ENCODE measurements around the gene CACNA2D3. TPM values are rescaled to one million over a fixed set of nuclear protein-coding genes. Genes with fewer than 3 reads are reported as not detected.
A peak's percentile ranks its signal among the peaks of the same experiment; 100 is the strongest.

The CACNA2D3 gene
- total RNA-seq, 4 donors from 2014 or later, result 0.27 to 1.5 (median 0.79) TPM

DNA sequence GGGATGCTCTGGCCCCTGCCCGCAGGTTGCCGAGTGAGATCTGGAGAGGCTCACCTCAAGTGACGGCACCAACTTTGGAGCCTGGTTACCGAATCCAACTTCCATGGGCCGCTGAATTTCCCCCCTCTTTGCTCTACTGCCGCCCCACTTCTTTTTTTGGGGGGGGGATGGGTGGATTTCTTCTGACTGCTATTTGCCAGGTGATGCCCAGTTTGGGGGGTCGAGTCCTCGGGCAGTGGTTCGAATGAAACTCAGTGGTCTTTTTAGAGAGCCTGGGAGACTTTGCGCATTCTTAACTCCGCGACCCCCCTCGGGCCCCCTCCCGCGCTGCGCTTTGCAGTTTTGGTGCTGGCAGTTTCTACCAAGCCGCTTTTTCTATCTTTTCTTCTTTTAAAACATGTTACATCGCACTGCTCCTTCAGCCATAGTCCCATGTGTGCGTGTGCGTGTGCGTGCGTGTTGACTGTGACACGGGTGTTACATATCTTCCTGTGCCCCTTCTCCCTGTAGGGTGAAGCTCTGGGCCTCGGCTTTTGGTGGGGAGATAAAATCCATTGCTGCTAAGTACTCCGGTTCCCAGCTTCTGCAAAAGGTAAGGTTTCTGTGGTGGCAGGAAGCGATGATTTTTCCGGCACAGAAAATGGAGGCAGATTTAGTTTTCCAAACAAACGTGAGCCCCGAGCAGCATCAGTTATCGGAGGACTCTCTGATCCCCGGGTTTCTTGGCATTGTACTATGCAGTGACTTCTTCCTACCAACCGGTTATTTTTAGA lies 837 bp downstream of the CACNA2D3 start:
- peak overlapping the region; percentile 12 for H3K4me3 ChIP-seq (ENCODE audit: low read depth, poor library complexity, severe bottlenecking)
- intact Hi-C loops (cut with DNase I; ENCODE audit: low total_unique reads), result no loop called here
- TF ChIP-seq POLR2A (IDR thresholded peaks at IDR 0.05), result no peak
- TF ChIP-seq, protein P1, sequence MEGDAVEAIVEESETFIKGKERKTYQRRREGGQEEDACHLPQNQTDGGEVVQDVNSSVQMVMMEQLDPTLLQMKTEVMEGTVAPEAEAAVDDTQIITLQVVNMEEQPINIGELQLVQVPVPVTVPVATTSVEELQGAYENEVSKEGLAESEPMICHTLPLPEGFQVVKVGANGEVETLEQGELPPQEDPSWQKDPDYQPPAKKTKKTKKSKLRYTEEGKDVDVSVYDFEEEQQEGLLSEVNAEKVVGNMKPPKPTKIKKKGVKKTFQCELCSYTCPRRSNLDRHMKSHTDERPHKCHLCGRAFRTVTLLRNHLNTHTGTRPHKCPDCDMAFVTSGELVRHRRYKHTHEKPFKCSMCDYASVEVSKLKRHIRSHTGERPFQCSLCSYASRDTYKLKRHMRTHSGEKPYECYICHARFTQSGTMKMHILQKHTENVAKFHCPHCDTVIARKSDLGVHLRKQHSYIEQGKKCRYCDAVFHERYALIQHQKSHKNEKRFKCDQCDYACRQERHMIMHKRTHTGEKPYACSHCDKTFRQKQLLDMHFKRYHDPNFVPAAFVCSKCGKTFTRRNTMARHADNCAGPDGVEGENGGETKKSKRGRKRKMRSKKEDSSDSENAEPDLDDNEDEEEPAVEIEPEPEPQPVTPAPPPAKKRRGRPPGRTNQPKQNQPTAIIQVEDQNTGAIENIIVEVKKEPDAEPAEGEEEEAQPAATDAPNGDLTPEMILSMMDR (IDR thresholded peaks at IDR 0.05), result no peak
- no peak for DNase-seq (ENCODE audit: low spot score in 2 of 2)
- WGBS, 2 donors, result 2% methylated on average over 32 of the region's 32 CpGs

DNA sequence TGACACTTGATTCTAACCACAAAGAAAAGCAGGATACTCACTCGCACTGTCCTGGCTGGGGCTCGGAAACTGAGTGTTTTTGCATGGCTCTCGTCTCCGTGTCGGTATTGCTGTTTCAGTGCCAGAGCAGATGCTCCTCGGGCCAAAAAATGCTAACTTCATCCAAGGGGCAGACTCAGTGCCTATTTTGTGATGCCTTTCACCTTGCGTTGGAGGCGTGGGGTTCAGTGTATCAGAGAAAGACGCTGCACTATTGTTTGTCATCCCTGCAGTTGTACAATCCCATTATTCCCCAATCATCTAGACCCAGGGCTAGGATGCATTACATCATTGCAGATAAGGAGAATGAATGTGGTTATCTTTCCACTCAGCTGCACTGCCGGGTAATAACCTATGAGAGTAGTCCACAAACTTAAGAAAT lies 1.4 kb downstream of the CACNA2D3 start:
- no peak overlapping the region for H3K4me3 ChIP-seq (ENCODE audit: low read depth, poor library complexity, severe bottlenecking)
- TF ChIP-seq POLR2A (IDR thresholded peaks at IDR 0.05), result no peak
- TF ChIP-seq, protein P1 (IDR thresholded peaks at IDR 0.05), result no peak
- no peak for DNase-seq (ENCODE audit: low spot score in 2 of 2)
- intact Hi-C loops (cut with DNase I; ENCODE audit: low total_unique reads), result no loop called here
- WGBS, 2 donors, result 3 to 7% methylated on average over 10 of the region's 10 CpGs

DNA sequence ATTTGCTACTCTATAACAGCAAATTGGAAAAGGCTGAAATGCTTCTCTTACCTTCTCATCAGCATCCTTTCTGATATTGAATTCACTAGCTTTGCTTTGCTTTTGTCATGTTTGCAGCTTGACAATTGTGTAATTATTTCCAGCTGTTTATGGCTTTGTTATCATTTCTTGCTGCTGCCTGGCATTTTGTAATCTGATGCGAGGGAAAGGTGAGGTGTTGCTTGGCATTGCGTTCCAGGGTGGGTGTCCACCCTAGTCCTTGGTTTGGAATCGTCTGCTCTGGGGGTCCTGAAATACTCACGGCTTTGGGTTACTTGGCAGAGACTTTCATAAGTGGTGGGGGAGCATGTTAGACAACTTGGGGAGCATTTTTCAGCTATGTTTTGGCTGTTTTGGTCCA lies 2.9 kb downstream of the CACNA2D3 start:
- WGBS, 2 donors, result 44 to 48% methylated on average over 4 of the region's 4 CpGs

DNA sequence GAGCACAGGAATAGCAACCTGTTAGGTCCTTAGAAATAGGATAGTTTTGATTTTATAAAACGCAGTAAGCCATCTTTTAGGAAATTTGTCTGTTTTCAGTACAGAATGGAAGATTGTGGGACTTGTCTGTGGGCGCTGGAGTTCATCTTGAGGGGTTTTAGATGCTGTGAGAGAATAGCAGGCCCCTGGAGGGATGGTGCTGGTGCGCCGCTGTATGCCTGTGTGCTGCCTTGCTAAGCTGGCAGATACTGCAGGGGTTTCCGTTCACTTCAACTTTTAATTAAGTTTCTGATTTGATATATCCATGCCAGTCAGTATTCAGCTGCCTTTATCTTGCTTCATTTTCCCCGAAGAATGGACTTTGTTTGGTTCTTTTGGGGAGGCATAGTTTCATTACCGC lies 4.2 kb downstream of the CACNA2D3 start:
- intact Hi-C loops (cut with DNase I; ENCODE audit: low total_unique reads), result no loop called here
- TF ChIP-seq POLR2A (IDR thresholded peaks at IDR 0.05), result no peak
- TF ChIP-seq, protein P1 (IDR thresholded peaks at IDR 0.05), result no peak

More for the DNA sequence above, 2.9 kb downstream of the CACNA2D3 start:
- intact Hi-C loops (cut with DNase I; ENCODE audit: low total_unique reads), result no loop called here
- no peak for TF ChIP-seq POLR2A (IDR thresholded peaks at IDR 0.05)
- no peak for DNase-seq (ENCODE audit: low spot score in 2 of 2)
- H3K4me3 ChIP-seq (ENCODE audit: low read depth, poor library complexity, severe bottlenecking), result no peak overlapping the region

DNA sequence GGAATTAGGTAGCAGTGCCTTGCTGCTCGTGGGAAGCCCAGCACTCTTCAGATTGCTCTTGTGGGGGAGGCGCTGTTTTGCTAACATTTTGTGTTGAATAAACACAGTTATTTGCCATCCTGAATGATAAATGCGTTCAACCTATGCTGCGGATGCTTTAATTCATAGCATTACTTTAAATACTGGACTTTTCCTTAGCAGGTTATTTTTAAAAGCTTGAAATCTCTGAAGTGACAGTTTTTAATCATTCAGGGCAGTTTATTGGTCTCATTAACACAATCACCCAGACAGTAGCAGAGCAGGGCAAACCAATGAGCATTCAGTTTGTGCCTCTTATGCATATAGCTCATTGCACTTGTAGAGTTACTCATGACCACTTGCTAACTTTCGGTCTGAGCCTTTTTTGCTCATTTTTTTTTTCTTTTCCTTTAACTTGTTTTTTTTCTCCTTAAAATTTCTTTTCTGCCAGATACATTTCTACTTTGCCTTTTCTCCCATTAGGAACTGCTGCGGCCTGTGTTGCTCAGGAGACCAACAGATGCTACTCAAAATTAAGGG lies 5.2 kb downstream of the CACNA2D3 start:
- intact Hi-C loops (cut with DNase I; ENCODE audit: low total_unique reads), result no loop called here
- no peak for TF ChIP-seq POLR2A (IDR thresholded peaks at IDR 0.05)
- TF ChIP-seq, protein P1 (IDR thresholded peaks at IDR 0.05), result no peak
- H3K4me3 ChIP-seq (ENCODE audit: low read depth, poor library complexity, severe bottlenecking), result no peak overlapping the region
- no peak for DNase-seq (ENCODE audit: low spot score in 2 of 2)
- 88 to 93% methylated on average over 6 of the region's 6 CpGs for WGBS, 2 donors

More for the DNA sequence above, 4.2 kb downstream of the CACNA2D3 start:
- WGBS, 2 donors, result 65% methylated on average over 7 of the region's 7 CpGs
- no peak for DNase-seq (ENCODE audit: low spot score in 2 of 2)
- no peak overlapping the region for H3K4me3 ChIP-seq (ENCODE audit: low read depth, poor library complexity, severe bottlenecking)

DNA sequence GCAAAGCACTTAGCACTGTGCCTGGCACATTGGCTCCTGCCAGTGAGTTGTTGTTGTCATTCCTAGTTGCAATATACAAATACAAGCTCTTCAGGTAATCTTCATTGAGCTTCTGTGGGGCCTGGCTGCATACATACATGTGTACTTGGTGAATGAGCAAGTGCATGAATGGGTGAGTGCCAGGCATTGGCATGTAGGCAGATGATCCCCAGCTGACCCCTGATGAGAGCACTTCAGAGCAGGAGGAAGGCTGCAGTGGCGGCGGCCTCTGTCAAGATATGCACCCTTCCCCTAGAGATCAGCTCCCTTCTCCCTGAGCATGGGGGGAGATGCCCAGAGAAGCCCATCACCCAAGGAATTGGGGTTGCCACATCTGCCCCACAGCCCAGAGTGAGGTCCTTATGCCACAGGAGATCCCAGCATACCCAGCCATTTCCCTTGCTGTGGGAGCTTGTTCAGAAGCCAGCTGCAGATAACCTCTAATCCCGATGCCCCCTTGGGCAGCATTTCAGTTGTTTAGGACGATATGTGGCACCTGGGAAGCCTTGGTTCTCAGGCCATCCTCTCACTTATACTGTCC lies 8.8 kb downstream of the CACNA2D3 start:
- DNase-seq (ENCODE audit: low spot score in 2 of 2), result no peak
- H3K4me3 ChIP-seq (ENCODE audit: low read depth, poor library complexity, severe bottlenecking), result no peak overlapping the region
- intact Hi-C loops (cut with DNase I; ENCODE audit: low total_unique reads), result no loop called here
- TF ChIP-seq, protein P1 (IDR thresholded peaks at IDR 0.05), result no peak
- no peak for TF ChIP-seq POLR2A (IDR thresholded peaks at IDR 0.05)
- 89 to 95% methylated on average over 4 of the region's 4 CpGs for WGBS, 2 donors

Data from lower leg skin (tissue), 4 donors.